Kidney epithelial cell (primary cell): ENCODE data around the gene MNAT1. TPM values are rescaled to one million over a fixed set of nuclear protein-coding genes. Genes with fewer than 3 reads are reported as not detected.

ENCODE experiments used
- DNase-seq: peaks from one replicate; pipeline ENCODE4 v3.0.0-alpha.2; 2010; ENCODE audit warnings: low read depth
- H3K27me3 ChIP-seq: 2 replicates; pipeline ENCODE4 v1.6.0; 2011; ENCODE audit warnings: low read length; ENCODE audit not compliant: control insufficient read depth, insufficient read depth
- H3K36me3 ChIP-seq: 2 replicates; pipeline ENCODE4 v1.5.1; 2011; ENCODE audit warnings: low read length; ENCODE audit not compliant: control insufficient read depth, insufficient read depth
- H3K4me3 ChIP-seq: 2 replicates; pipeline ENCODE4 v1.5.1; 2011; ENCODE audit warnings: low read depth, mild to moderate bottlenecking, control low read depth, low read length
- CTCF ChIP-seq: IDR thresholded peaks from 2 replicates; pipeline ENCODE4 v1.5.1; 2011; ENCODE audit warnings: mild to moderate bottlenecking, moderate library complexity, low read length, control low read depth, inconsistent platforms; ENCODE audit not compliant: insufficient read depth, poor library complexity, severe bottlenecking
- total RNA-seq: library from RNA; depleted of rRNA; stranded (reverse); fragments of >200 nt; gene quantifications from 2 replicates; pipeline ENCODE4 v1.2.3, GENCODE V29; 2015

Gene MNAT1
- total RNA-seq, 1 donor from 2014 or later, result 49.2 TPM

GRCh38 chr14:60856111-60856510 is 121.5 kb downstream of the MNAT1 start:
- TF ChIP-seq CTCF, result no peak
- Histone ChIP-seq H3K36me3 (no peaks in the 10 kb centered on the region), H3K4me3 (no peak overlapping the region), H3K27me3 (no peaks in the 10 kb centered on the region)
- DNase-seq, result no peak

DNA sequence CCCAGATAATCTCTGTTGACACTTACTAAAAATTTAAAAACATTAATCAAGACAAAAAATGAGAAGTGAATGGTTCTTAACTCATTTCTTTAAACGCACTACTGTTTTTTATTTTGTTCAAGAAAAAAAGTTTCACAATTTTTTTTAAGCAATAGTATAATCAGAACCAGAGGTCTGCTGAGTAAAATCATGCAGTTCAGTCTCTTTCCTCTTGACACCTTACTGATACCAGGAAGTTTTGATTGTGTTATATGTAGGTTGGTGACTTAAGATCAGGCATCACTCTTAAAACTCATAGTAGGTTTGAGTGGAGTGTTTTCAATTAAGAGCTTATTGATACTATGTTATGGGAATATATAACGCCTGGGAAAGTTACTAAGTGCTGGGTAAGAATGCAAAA is 125.0 kb downstream of the MNAT1 start:
- Histone ChIP-seq H3K4me3 (no peak overlapping the region), H3K36me3 (no peaks in the 10 kb centered on the region), H3K27me3 (no peaks in the 10 kb centered on the region)
- no peak for DNase-seq
- no peak for TF ChIP-seq CTCF

DNA sequence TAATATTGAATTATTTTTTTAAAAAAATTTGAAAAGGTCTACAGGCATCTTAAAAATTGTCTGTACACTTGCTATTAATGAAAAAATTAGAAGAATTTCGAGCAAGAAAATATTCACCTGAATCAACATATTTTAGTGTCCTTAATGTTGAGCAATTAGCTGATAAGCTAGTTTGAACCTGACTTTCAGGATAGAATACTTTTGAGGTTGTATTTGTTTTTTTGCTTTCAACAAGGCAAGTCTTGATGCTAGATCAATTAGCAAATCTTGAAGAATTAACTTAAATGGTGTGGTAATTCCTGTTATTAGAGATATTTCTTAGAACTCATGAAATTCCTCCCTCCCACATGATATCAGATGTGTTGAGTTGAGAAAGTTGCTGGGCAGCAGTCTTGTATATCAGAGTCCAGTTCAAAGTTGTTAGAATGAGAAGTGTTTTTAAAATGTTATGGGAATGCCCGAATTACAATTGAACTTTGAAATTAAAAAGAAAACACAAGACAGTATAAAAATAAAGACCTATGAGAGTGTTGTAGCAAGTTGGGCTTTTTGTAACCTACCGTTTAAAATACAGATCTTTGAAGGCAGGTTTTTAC is 127.1 kb downstream of the MNAT1 start:
- Histone ChIP-seq H3K4me3 (no peak overlapping the region), H3K27me3 (no peaks in the 10 kb centered on the region), H3K36me3 (no peaks in the 10 kb centered on the region)
- no peak for TF ChIP-seq CTCF
- no peak for DNase-seq

DNA sequence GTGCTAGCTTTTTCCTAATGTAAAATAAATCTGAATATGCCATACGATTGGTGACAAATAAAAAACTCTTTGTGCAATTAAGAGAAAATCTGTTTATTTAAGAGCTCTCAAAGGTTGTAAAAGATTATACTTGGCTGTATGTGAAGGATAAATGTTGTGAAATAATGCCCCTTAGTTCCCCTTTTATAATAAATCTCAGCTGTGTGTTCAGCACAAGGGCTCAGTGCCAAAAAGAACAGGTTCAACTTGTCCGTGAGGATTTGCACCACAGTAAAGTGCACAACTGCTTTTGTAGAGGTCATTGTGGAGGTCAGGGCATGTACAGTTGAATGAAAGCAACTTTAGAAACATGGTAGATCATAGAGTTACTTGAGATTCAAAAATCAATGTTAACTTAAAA is 127.7 kb downstream of the MNAT1 start:
- Histone ChIP-seq H3K36me3 (no peaks in the 10 kb centered on the region), H3K4me3 (no peak overlapping the region), H3K27me3 (no peaks in the 10 kb centered on the region)
- DNase-seq, result no peak
- no peak for TF ChIP-seq CTCF

GRCh38 chr14:60863249-60863648 is 128.7 kb downstream of the MNAT1 start:
- Histone ChIP-seq H3K27me3 (no peaks in the 10 kb centered on the region), H3K4me3 (no peak overlapping the region), H3K36me3 (no peaks in the 10 kb centered on the region)
- no peak for DNase-seq
- TF ChIP-seq CTCF, result no peak
